ENCODE results near the gene CNTN1. TPM values are rescaled to one million over a fixed set of nuclear protein-coding genes. Genes with fewer than 3 reads are reported as not detected.

Gene CNTN1
- total RNA-seq, 4 donors from 2014 or later: 18.0 to 32.1 (median 23.8) TPM

GRCh38 chr12:41008472-41008871, 316.2 kb downstream of the CNTN1 start:
- Histone ChIP-seq H3K36me3 (peaks cover 0 to 34% (median 0%) of the 10 kb centered on the region in 3 donors), H3K4me3 (no peak overlapping the region), H3K4me1 (peaks cover 0 to 3% (median 0%) of the 10 kb centered on the region in 4 donors), H3K9me3 (peaks cover 0 to 42% (median 9%) of the 10 kb centered on the region in 4 donors), H3K27ac (no peak overlapping the region), H3K27me3 (no peaks in the 10 kb centered on the region)
- no peak for DNase-seq (ENCODE audit: low spot score in 2 of 2)
- TF ChIP-seq EP300 (IDR thresholded peaks at IDR 0.05) (no peak), CTCF (IDR thresholded peaks at IDR 0.05) (no peak), POLR2A (IDR thresholded peaks at IDR 0.05) (no peak)
- WGBS, 2 donors: 87 to 92% methylated on average over 1 of the region's 1 CpG

- Histone ChIP-seq H3K4me1 (peaks cover 0 to 13% (median 0%) of the 10 kb centered on the region in 4 donors), H3K9me3 (peaks cover 0 to 8% (median 0%) of the 10 kb centered on the region in 4 donors), H3K36me3 (peaks cover 0 to 15% (median 0%) of the 10 kb centered on the region in 3 donors), H3K4me3 (no peak overlapping the region), H3K27ac (no peak overlapping the region), H3K27me3 (no peaks in the 10 kb centered on the region)
- 100% methylated on average over 1 of the region's 1 CpG for WGBS, 2 donors
- DNase-seq (ENCODE audit: low spot score in 2 of 2): no peak
- TF ChIP-seq EP300 (IDR thresholded peaks at IDR 0.05) (no peak), CTCF (IDR thresholded peaks at IDR 0.05) (peak in 2 of 5 experiments; percentile 10 to 21)
Measured at GRCh38 chr12:41011939-41012338, 319.7 kb downstream of the CNTN1 start.

GRCh38 chr12:41013881-41014642, 321.8 kb downstream of the CNTN1 start:
- no peak for DNase-seq (ENCODE audit: low spot score in 2 of 2)
- Histone ChIP-seq H3K36me3 (peaks cover 0 to 15% (median 0%) of the 10 kb centered on the region in 3 donors), H3K4me3 (no peak overlapping the region), H3K4me1 (peaks cover 0 to 16% (median 0%) of the 10 kb centered on the region in 4 donors), H3K27me3 (no peaks in the 10 kb centered on the region), H3K9me3 (peaks cover 0 to 8% (median 0%) of the 10 kb centered on the region in 4 donors), H3K27ac (no peak overlapping the region)
- TF ChIP-seq POLR2A (IDR thresholded peaks at IDR 0.05): no peak
- no peak for TF ChIP-seq EP300 (IDR thresholded peaks at IDR 0.05)
- TF ChIP-seq CTCF (IDR thresholded peaks at IDR 0.05): no peak
- 82 to 94% methylated on average over 1 of the region's 1 CpG for WGBS, 2 donors

- no peak for DNase-seq (ENCODE audit: low spot score in 2 of 2)
- Histone ChIP-seq H3K4me3 (no peak overlapping the region), H3K4me1 (peaks cover 0 to 18% (median 0%) of the 10 kb centered on the region in 4 donors), H3K9me3 (peaks cover 0 to 8% (median 0%) of the 10 kb centered on the region in 4 donors), H3K27ac (no peak overlapping the region), H3K36me3 (peaks cover 0 to 15% (median 0%) of the 10 kb centered on the region in 3 donors), H3K27me3 (no peaks in the 10 kb centered on the region)
- TF ChIP-seq CTCF (IDR thresholded peaks at IDR 0.05) (no peak), POLR2A (IDR thresholded peaks at IDR 0.05) (no peak), EP300 (IDR thresholded peaks at IDR 0.05) (no peak)
- WGBS, 2 donors: 53 to 57% methylated on average over 1 of the region's 1 CpG
Measured at GRCh38 chr12:41014643-41015020, 322.4 kb downstream of the CNTN1 start.

- H3K4me3 ChIP-seq: no peak overlapping the region
- H3K36me3 ChIP-seq: peaks cover 0 to 6% (median 0%) of the 10 kb centered on the region in 3 donors
- no peaks in the 10 kb centered on the region for H3K9me3 ChIP-seq
- TF ChIP-seq POLR2A (IDR thresholded peaks at IDR 0.05) (no peak), CTCF (IDR thresholded peaks at IDR 0.05) (no peak), EP300 (IDR thresholded peaks at IDR 0.05) (no peak)
- no peak for DNase-seq (ENCODE audit: low spot score in 2 of 2)
- no peaks in the 10 kb centered on the region for H3K27me3 ChIP-seq
- 91 to 94% methylated on average over 5 of the region's 5 CpGs for WGBS, 2 donors
- no peak overlapping the region for H3K27ac ChIP-seq
- peaks cover 0 to 18% (median 0%) of the 10 kb centered on the region in 4 donors for H3K4me1 ChIP-seq
Measured at GRCh38 chr12:41018010-41018409, 325.8 kb downstream of the CNTN1 start.
